Stimulated activated effector memory CD8-positive, alpha-beta T cell treated with anti-CD3 and anti-CD28 coated beads, Interleukin-12 subunit alpha, Interleukin-12 subunit beta, amount 100 ng/mL, for 72 hours (primary cell): ENCODE measurements around the gene MLST8.

ENCODE experiments used
- ATAC-seq: fragments of 150-1000 bp; cut with Tn5 transposase; 2 replicates; pipeline ENCODE4 v1.10.0; 2021
- DNase-seq, 2 donors: peaks; one replicate each; pipeline ENCODE4 v3.0.0; 2021 to 2022; ENCODE audit warnings: low spot score in 2 of 2
- H3K27ac Mint-ChIP-seq: one replicate; pipeline ENCODE4 v1.8.0; 2022; ENCODE audit warnings: mild to moderate bottlenecking, mixed read lengths
- H3K36me3 Mint-ChIP-seq: one replicate; pipeline ENCODE4 v1.8.0; 2022; ENCODE audit warnings: mild to moderate bottlenecking, mixed read lengths
- H3K4me1 Mint-ChIP-seq: one replicate; pipeline ENCODE4 v1.8.0; 2022; ENCODE audit warnings: mixed read lengths
- H3K4me3 Mint-ChIP-seq: one replicate; pipeline ENCODE4 v1.8.0; 2022; ENCODE audit warnings: mild to moderate bottlenecking, mixed read lengths
- H3K9me3 Mint-ChIP-seq: one replicate; pipeline ENCODE4 v1.8.0; 2022; ENCODE audit warnings: mixed read lengths

MLST8 gene

GRCh38 chr16:2206780-2207433, 1.7 kb downstream of the MLST8 start:
- Mint-ChIP-seq H3K4me1 (peaks cover 34% of the 10 kb centered on the region), H3K4me3 (peak overlapping the region; percentile 75), H3K9me3 (no peaks in the 10 kb centered on the region), H3K27ac (peak overlapping the region; percentile 80), H3K36me3 (peaks cover 39% of the 10 kb centered on the region)
- ATAC-seq (no peak), DNase-seq (no peak)

- Mint-ChIP-seq H3K27ac (peak overlapping the region; percentile 69), H3K4me3 (peak overlapping the region; percentile 75), H3K9me3 (no peaks in the 10 kb centered on the region), H3K4me1 (peaks cover 44% of the 10 kb centered on the region), H3K36me3 (peaks cover 47% of the 10 kb centered on the region)
- DNase-seq = no peak
- ATAC-seq = no peak
Observed at GRCh38 chr16:2207872-2208271, 2.6 kb downstream of the MLST8 start.

- peaks cover 47% of the 10 kb centered on the region for H3K4me1 Mint-ChIP-seq
- peaks cover 52% of the 10 kb centered on the region for H3K36me3 Mint-ChIP-seq
- H3K27ac Mint-ChIP-seq = no peak overlapping the region
- H3K9me3 Mint-ChIP-seq = no peaks in the 10 kb centered on the region
- no peak for ATAC-seq
- peak overlapping the region; percentile 75 for H3K4me3 Mint-ChIP-seq
- DNase-seq = no peak
Observed at GRCh38 chr16:2208308-2208707, 3.1 kb downstream of the MLST8 start.

- Mint-ChIP-seq H3K4me3 (no peak overlapping the region), H3K4me1 (peaks cover 46% of the 10 kb centered on the region), H3K9me3 (no peaks in the 10 kb centered on the region), H3K36me3 (peaks cover 55% of the 10 kb centered on the region), H3K27ac (no peak overlapping the region)
- ATAC-seq = no peak
- DNase-seq = no peak
Observed at GRCh38 chr16:2208772-2209171, 3.5 kb downstream of the MLST8 start.

GRCh38 chr16:2209258-2210008, 4.2 kb downstream of the MLST8 start:
- H3K4me3 Mint-ChIP-seq = no peak overlapping the region
- H3K9me3 Mint-ChIP-seq = no peaks in the 10 kb centered on the region
- DNase-seq (no peak), ATAC-seq (no peak)
- H3K36me3 Mint-ChIP-seq = peaks cover 51% of the 10 kb centered on the region
- peaks cover 43% of the 10 kb centered on the region for H3K4me1 Mint-ChIP-seq
- no peak overlapping the region for H3K27ac Mint-ChIP-seq

- Mint-ChIP-seq H3K4me1 (peaks cover 38% of the 10 kb centered on the region), H3K36me3 (peaks cover 52% of the 10 kb centered on the region), H3K4me3 (no peak overlapping the region), H3K9me3 (no peaks in the 10 kb centered on the region), H3K27ac (peak overlapping the region; percentile 76)
- DNase-seq (no peak), ATAC-seq (no peak)
Observed at GRCh38 chr16:2210009-2210332, 4.7 kb downstream of the MLST8 start.

- DNase-seq (no peak), ATAC-seq (no peak)
- Mint-ChIP-seq H3K4me3 (peak within 1 kb of the TSS; percentile 69), H3K36me3 (peaks cover 56% of the 10 kb centered on the region), H3K9me3 (no peaks in the 10 kb centered on the region), H3K4me1 (peaks cover 38% of the 10 kb centered on the region), H3K27ac (peak within 1 kb of the TSS; percentile 84)
Observed at GRCh38 chr16:2210386-2211365, 5.4 kb downstream of the MLST8 start, which contains the start of gene BRICD5. BRICD5 (minus strand) TSS chr16:2210863; CDS start chr16:2210833, 30 bp downstream.

GRCh38 chr16:2211923-2212347, 6.7 kb downstream of the MLST8 start:
- no peak for DNase-seq
- H3K4me1 Mint-ChIP-seq = peaks cover 31% of the 10 kb centered on the region
- H3K4me3 Mint-ChIP-seq = peak overlapping the region; percentile 69
- no peaks in the 10 kb centered on the region for H3K9me3 Mint-ChIP-seq
- peak overlapping the region; percentile 84 for H3K27ac Mint-ChIP-seq
- peaks cover 56% of the 10 kb centered on the region for H3K36me3 Mint-ChIP-seq
- no peak for ATAC-seq

- peak overlapping the region; percentile 84 for H3K27ac Mint-ChIP-seq
- H3K4me1 Mint-ChIP-seq = peaks cover 26% of the 10 kb centered on the region
Observed at GRCh38 chr16:2212362-2213324, 7.4 kb downstream of the MLST8 start.

GRCh38 chr16:2213817-2214718, 8.8 kb downstream of the MLST8 start:
- DNase-seq = peak in 1 of 2 donors; percentile 70
- peaks cover 40% of the 10 kb centered on the region for H3K36me3 Mint-ChIP-seq
- no peak for ATAC-seq
- H3K4me1 Mint-ChIP-seq = peaks cover 21% of the 10 kb centered on the region
- peak overlapping the region; percentile 75 for H3K4me3 Mint-ChIP-seq
- H3K9me3 Mint-ChIP-seq = no peaks in the 10 kb centered on the region
- peak overlapping the region; percentile 82 for H3K27ac Mint-ChIP-seq

More at GRCh38 chr16:2212362-2213324, 7.4 kb downstream of the MLST8 start:
- Mint-ChIP-seq H3K9me3 (no peaks in the 10 kb centered on the region), H3K36me3 (peaks cover 49% of the 10 kb centered on the region), H3K4me3 (peak overlapping the region; percentile 69)
- no peak for DNase-seq
- no peak for ATAC-seq

- ATAC-seq (no peak), DNase-seq (no peak)
Observed at GRCh38 chr16:2214719-2214968, 9.4 kb downstream of the MLST8 start, which contains the start of gene PGP. PGP (minus strand) TSS chr16:2214840; CDS start chr16:2214777, 63 bp downstream.

GRCh38 chr16:2216330-2216729, 11.1 kb downstream of the MLST8 start:
- Mint-ChIP-seq H3K4me1 (peaks cover 21% of the 10 kb centered on the region), H3K36me3 (peaks cover 29% of the 10 kb centered on the region), H3K9me3 (no peaks in the 10 kb centered on the region), H3K27ac (peak overlapping the region; percentile 82), H3K4me3 (peak overlapping the region; percentile 75)
- DNase-seq (no peak), ATAC-seq (no peak)

More at GRCh38 chr16:2214719-2214968, 9.4 kb downstream of the MLST8 start, which contains the start of gene PGP:
- H3K9me3 Mint-ChIP-seq = no peaks in the 10 kb centered on the region
- H3K27ac Mint-ChIP-seq = peak within 1 kb of the TSS; percentile 82
- H3K4me3 Mint-ChIP-seq = peak within 1 kb of the TSS; percentile 75
- peaks cover 36% of the 10 kb centered on the region for H3K36me3 Mint-ChIP-seq
- H3K4me1 Mint-ChIP-seq = peaks cover 21% of the 10 kb centered on the region

GRCh38 chr16:2223221-2223941, 18.1 kb downstream of the MLST8 start, which contains the start of gene E4F1:
E4F1 (plus strand) TSS chr16:2223591; CDS start chr16:2223614, 23 bp downstream.
- Mint-ChIP-seq H3K27ac (peak within 1 kb of the TSS; percentile 92), H3K9me3 (no peaks in the 10 kb centered on the region), H3K4me3 (peak within 1 kb of the TSS; percentile 80), H3K36me3 (peaks cover 11% of the 10 kb centered on the region), H3K4me1 (peaks cover 17% of the 10 kb centered on the region)
- peak; percentile 98 for ATAC-seq
- peak; percentile 97 to 100 for DNase-seq
